OCI-LY3 (cell line): ENCODE results near the gene CAMKMT.
A peak's percentile ranks its signal among the peaks of the same experiment; 100 is the strongest.

Experiments used
- H2AFZ ChIP-seq: fragments of 200-600, 300-600 bp; shearing (Covaris generic); 2 replicates; pipeline ENCODE4 v1.6.0; 2014; ENCODE audit warnings: antibody characterized with exemption, low read depth, low read length
- H3K27ac ChIP-seq: fragments of 200-600, 300-600 bp; sonication (generic); 2 replicates; pipeline ENCODE4 v1.5.1; 2014; ENCODE audit warnings: mild to moderate bottlenecking, low read length, moderate library complexity, mixed read lengths
- H3K27me3 ChIP-seq: fragments of 200-600, 300-600 bp; sonication (generic); 2 replicates; pipeline ENCODE4 v1.6.1; 2014; ENCODE audit warnings: low read depth, low read length, mixed read lengths
- H3K36me3 ChIP-seq: fragments of 200-600, 300-600 bp; sonication (generic); replicated peaks from 2 replicates; pipeline ENCODE3; 2014; ENCODE audit warnings: low read depth, low read length, mixed read lengths
- H3K4me1 ChIP-seq: fragments of 300-600, 200-600 bp; sonication (generic); 2 replicates; pipeline ENCODE4 v1.6.1; 2014; ENCODE audit warnings: low read length, mixed read lengths
- H3K4me2 ChIP-seq: fragments of 200-600, 300-600 bp; sonication (generic); 2 replicates; pipeline ENCODE4 v1.6.1; 2014; ENCODE audit warnings: low read length, mixed read lengths
- H3K4me3 ChIP-seq: fragments of 300-600, 200-600 bp; sonication (generic); 2 replicates; pipeline ENCODE4 v1.5.1; 2014; ENCODE audit warnings: antibody characterized with exemption, mild to moderate bottlenecking, low read length, moderate library complexity
- H3K79me2 ChIP-seq: fragments of 300-600, 200-600 bp; shearing (Covaris generic); 2 replicates; pipeline ENCODE4 v1.6.1; 2014; ENCODE audit warnings: mild to moderate bottlenecking, low read length, mixed read lengths
- H3K9ac ChIP-seq: fragments of 300-600, 200-600 bp; shearing (Covaris generic); 2 replicates; pipeline ENCODE4 v1.6.0; 2014; ENCODE audit warnings: mild to moderate bottlenecking, low read length, moderate library complexity
- H3K9me3 ChIP-seq: fragments of 200-600, 300-600 bp; shearing (Covaris generic); 2 replicates; pipeline ENCODE4 v1.6.1; 2014; ENCODE audit warnings: low read length, mixed read lengths; ENCODE audit not compliant: insufficient read depth
- H4K20me1 ChIP-seq: fragments of 200-600, 300-600 bp; sonication (generic); 2 replicates; pipeline ENCODE4 v1.6.1; 2016; ENCODE audit warnings: low read length, mixed read lengths; ENCODE audit not compliant: insufficient read depth
- CTCF ChIP-seq: fragments of 200-600, 300-600 bp; sonication (generic); IDR thresholded peaks from 2 replicates; pipeline ENCODE4 v1.5.1; 2014; ENCODE audit warnings: antibody characterized with exemption, low read length, low read depth
- EZH2phosphoT487 ChIP-seq: fragments of 200-600 bp; shearing (Covaris generic); IDR thresholded peaks from 2 replicates; pipeline ENCODE4 v1.6.1; 2018; ENCODE audit warnings: antibody characterized with exemption, mixed run types, low read depth

The CAMKMT gene

GRCh38 chr2:44705876-44706480, 344.2 kb downstream of the CAMKMT start:
- Histone ChIP-seq H3K9ac (no peak overlapping the region), H3K4me1 (peaks cover 13% of the 10 kb centered on the region), H2AFZ (no peak overlapping the region), H3K27me3 (no peaks in the 10 kb centered on the region), H4K20me1 (no peaks in the 10 kb centered on the region), H3K4me3 (no peak overlapping the region), H3K27ac (no peak overlapping the region), H3K9me3 (no peaks in the 10 kb centered on the region), H3K79me2 (no peaks in the 10 kb centered on the region), H3K36me3 (no peaks in the 10 kb centered on the region), H3K4me2 (no peak overlapping the region)
- TF ChIP-seq CTCF: no peak
- no peak for TF ChIP-seq EZH2phosphoT487

DNA sequence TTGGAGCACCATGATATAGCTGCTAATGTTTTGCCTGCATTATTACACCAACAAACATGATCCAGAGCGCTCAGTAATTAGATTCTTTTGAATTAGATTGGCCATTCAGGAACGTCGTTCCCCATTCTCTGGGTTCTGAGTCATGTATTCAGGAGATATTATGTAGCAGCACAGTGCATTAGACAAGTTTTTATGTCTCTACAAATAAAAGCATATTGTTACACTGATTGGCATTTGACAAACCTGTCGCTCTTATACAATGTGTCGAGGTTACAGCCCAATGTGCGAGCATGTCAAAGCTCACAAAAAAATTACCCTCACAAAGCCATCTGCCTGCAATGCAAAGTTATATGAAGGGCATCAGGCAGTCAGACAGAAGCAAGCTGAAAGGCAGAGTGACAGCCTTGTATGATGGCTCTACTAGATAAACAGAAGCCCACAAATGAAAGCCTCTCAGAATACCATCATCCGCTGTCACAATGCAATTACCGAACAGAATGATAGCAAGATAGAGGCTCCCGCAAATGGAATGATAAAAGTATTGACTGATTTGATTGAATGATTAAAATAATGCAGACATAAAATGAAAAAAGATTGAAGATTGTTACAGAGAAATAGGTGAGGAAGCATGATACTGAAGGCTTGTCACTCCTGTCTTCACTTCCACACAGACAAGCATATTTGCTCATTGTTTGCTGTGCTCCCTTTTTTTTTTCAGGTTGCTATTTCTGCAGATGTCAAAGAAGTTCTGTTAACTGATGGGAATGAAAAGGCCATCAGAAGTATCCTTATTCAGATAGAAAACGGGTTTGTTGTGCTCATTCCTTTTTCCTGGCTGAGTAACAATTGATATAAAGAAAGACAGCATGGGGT, 345.2 kb downstream of the CAMKMT start:
- no peak overlapping the region for H2AFZ ChIP-seq

GRCh38 chr2:44707945-44708660, 346.4 kb downstream of the CAMKMT start:
- H3K36me3 ChIP-seq: no peaks in the 10 kb centered on the region
- no peaks in the 10 kb centered on the region for H3K79me2 ChIP-seq
- no peaks in the 10 kb centered on the region for H3K9me3 ChIP-seq
- H3K4me1 ChIP-seq: peaks cover 13% of the 10 kb centered on the region
- H3K27me3 ChIP-seq: no peaks in the 10 kb centered on the region
- peak overlapping the region; percentile 32; the same call in 1 of the 2 replicates for H2AFZ ChIP-seq
- TF ChIP-seq CTCF (no peak), EZH2phosphoT487 (no peak)
- H3K4me2 ChIP-seq: peak overlapping the region; percentile 50
- H3K27ac ChIP-seq: no peak overlapping the region
- H3K9ac ChIP-seq: no peak overlapping the region
- H4K20me1 ChIP-seq: no peaks in the 10 kb centered on the region
- H3K4me3 ChIP-seq: peak overlapping the region; percentile 36

More for the DNA sequence above, 345.2 kb downstream of the CAMKMT start:
- Histone ChIP-seq H3K79me2 (no peaks in the 10 kb centered on the region), H3K4me1 (peaks cover 13% of the 10 kb centered on the region), H3K9ac (no peak overlapping the region), H4K20me1 (no peaks in the 10 kb centered on the region), H3K27ac (no peak overlapping the region), H3K9me3 (no peaks in the 10 kb centered on the region), H3K27me3 (no peaks in the 10 kb centered on the region), H3K4me3 (no peak overlapping the region), H3K4me2 (no peak overlapping the region), H3K36me3 (no peaks in the 10 kb centered on the region)
- TF ChIP-seq CTCF: no peak
- TF ChIP-seq EZH2phosphoT487: no peak

DNA sequence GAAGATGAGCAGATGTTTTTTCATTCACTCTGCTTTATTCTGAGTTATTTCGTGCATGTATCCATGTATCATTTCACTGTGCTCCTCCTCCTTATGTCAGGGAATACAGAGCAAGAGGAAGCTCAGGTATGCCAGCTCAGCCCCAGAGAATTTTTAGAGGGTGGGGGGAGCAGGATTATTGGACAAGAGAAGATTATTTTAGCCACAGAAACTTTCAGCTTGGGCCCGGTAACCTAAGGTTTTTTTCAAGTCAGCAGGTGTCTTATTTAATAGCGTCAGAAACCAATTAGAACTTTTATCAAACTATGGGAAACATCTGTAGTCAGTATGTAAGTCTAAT, 346.9 kb downstream of the CAMKMT start:
- H3K79me2 ChIP-seq: no peaks in the 10 kb centered on the region
- no peaks in the 10 kb centered on the region for H3K27me3 ChIP-seq
- H3K27ac ChIP-seq: no peak overlapping the region
- no peaks in the 10 kb centered on the region for H3K36me3 ChIP-seq
- TF ChIP-seq CTCF (no peak), EZH2phosphoT487 (no peak)
- H4K20me1 ChIP-seq: no peaks in the 10 kb centered on the region
- no peaks in the 10 kb centered on the region for H3K9me3 ChIP-seq
- H3K9ac ChIP-seq: no peak overlapping the region
- H2AFZ ChIP-seq: peak overlapping the region; percentile 32
- peaks cover 13% of the 10 kb centered on the region for H3K4me1 ChIP-seq
- H3K4me2 ChIP-seq: peak overlapping the region; percentile 50
- H3K4me3 ChIP-seq: peak overlapping the region; percentile 36
